Effector memory CD4-positive, alpha-beta T cell (primary cell): ENCODE measurements around the gene MAVS.

Source experiments
- DNase-seq, 3 donors: peaks; one replicate each; pipeline ENCODE4 v3.0.0-alpha.2; 2020
- H3K27ac ChIP-seq: 2 replicates; pipeline ENCODE4 v1.7.0; 2013; ENCODE audit warnings: mild to moderate bottlenecking, low read length, moderate library complexity; ENCODE audit not compliant: insufficient read depth, poor library complexity, severe bottlenecking
- H3K27me3 ChIP-seq: replicated peaks from 2 replicates; pipeline ENCODE4 v1.7.0; 2013; ENCODE audit warnings: mild to moderate bottlenecking, low read length; ENCODE audit not compliant: insufficient read depth, control insufficient read depth, poor library complexity, severe bottlenecking
- H3K36me3 ChIP-seq: 2 replicates; pipeline ENCODE4 v1.7.0; 2013; ENCODE audit warnings: mild to moderate bottlenecking, low read length, moderate library complexity; ENCODE audit not compliant: control insufficient read depth, insufficient read depth
- H3K4me1 ChIP-seq: 2 replicates; pipeline ENCODE4 v1.7.0; 2013; ENCODE audit warnings: low read length, mild to moderate bottlenecking; ENCODE audit not compliant: control insufficient read depth, insufficient read depth, poor library complexity, severe bottlenecking
- H3K4me3 ChIP-seq: 2 replicates; pipeline ENCODE4 v1.7.0; 2013; ENCODE audit warnings: low read length, low read depth, mild to moderate bottlenecking; ENCODE audit not compliant: insufficient read depth, poor library complexity, severe bottlenecking
- H3K9me3 ChIP-seq: 2 replicates; pipeline ENCODE4 v1.7.0; 2013; ENCODE audit warnings: mild to moderate bottlenecking, low read length, moderate library complexity; ENCODE audit not compliant: control insufficient read depth

Gene MAVS

GRCh38 chr20:3864518-3864917 is 17.9 kb downstream of the MAVS start:
- Histone ChIP-seq H3K9me3 (no peaks in the 10 kb centered on the region), H3K4me1 (no peaks in the 10 kb centered on the region), H3K27ac (no peak overlapping the region), H3K36me3 (peaks cover 57% of the 10 kb centered on the region), H3K4me3 (no peak overlapping the region), H3K27me3 (no peaks in the 10 kb centered on the region)
- no peak for DNase-seq

GRCh38 chr20:3865152-3865886 is 18.7 kb downstream of the MAVS start:
- H3K9me3 ChIP-seq = no peaks in the 10 kb centered on the region
- H3K4me3 ChIP-seq = no peak overlapping the region
- no peaks in the 10 kb centered on the region for H3K27me3 ChIP-seq
- H3K36me3 ChIP-seq = peaks cover 57% of the 10 kb centered on the region
- no peak for DNase-seq
- H3K27ac ChIP-seq = no peak overlapping the region
- no peaks in the 10 kb centered on the region for H3K4me1 ChIP-seq

GRCh38 chr20:3865887-3866407 is 19.3 kb downstream of the MAVS start:
- Histone ChIP-seq H3K9me3 (no peaks in the 10 kb centered on the region), H3K36me3 (peaks cover 57% of the 10 kb centered on the region), H3K4me1 (no peaks in the 10 kb centered on the region), H3K4me3 (no peak overlapping the region), H3K27ac (no peak overlapping the region), H3K27me3 (no peaks in the 10 kb centered on the region)
- no peak for DNase-seq

GRCh38 chr20:3866464-3866863 is 19.8 kb downstream of the MAVS start:
- peaks cover 53% of the 10 kb centered on the region for H3K36me3 ChIP-seq
- H3K27ac ChIP-seq = no peak overlapping the region
- no peak overlapping the region for H3K4me3 ChIP-seq

GRCh38 chr20:3867802-3868201 is 21.2 kb downstream of the MAVS start:
- Histone ChIP-seq H3K4me3 (no peak overlapping the region), H3K36me3 (peaks cover 41% of the 10 kb centered on the region), H3K27ac (no peak overlapping the region), H3K4me1 (no peaks in the 10 kb centered on the region), H3K9me3 (no peaks in the 10 kb centered on the region), H3K27me3 (no peaks in the 10 kb centered on the region)
- no peak for DNase-seq

More at GRCh38 chr20:3866464-3866863, 19.8 kb downstream of the MAVS start:
- no peaks in the 10 kb centered on the region for H3K4me1 ChIP-seq
- no peak for DNase-seq
- no peaks in the 10 kb centered on the region for H3K9me3 ChIP-seq
- no peaks in the 10 kb centered on the region for H3K27me3 ChIP-seq

- Histone ChIP-seq H3K36me3 (peaks cover 22% of the 10 kb centered on the region), H3K4me3 (no peak overlapping the region), H3K27ac (no peak overlapping the region), H3K9me3 (no peaks in the 10 kb centered on the region), H3K27me3 (no peaks in the 10 kb centered on the region), H3K4me1 (no peaks in the 10 kb centered on the region)
- DNase-seq = no peak
Observed at GRCh38 chr20:3869839-3870634, 23.4 kb downstream of the MAVS start.

GRCh38 chr20:3871550-3872265 is 25.1 kb downstream of the MAVS start:
- peaks cover 9% of the 10 kb centered on the region for H3K36me3 ChIP-seq
- no peak for DNase-seq
- no peaks in the 10 kb centered on the region for H3K9me3 ChIP-seq
- no peaks in the 10 kb centered on the region for H3K27me3 ChIP-seq
- H3K27ac ChIP-seq = no peak overlapping the region
- H3K4me3 ChIP-seq = no peak overlapping the region
- no peaks in the 10 kb centered on the region for H3K4me1 ChIP-seq

- no peak overlapping the region for H3K27ac ChIP-seq
- no peak overlapping the region for H3K4me3 ChIP-seq
- H3K27me3 ChIP-seq = no peaks in the 10 kb centered on the region
- peaks cover 3% of the 10 kb centered on the region for H3K36me3 ChIP-seq
- H3K9me3 ChIP-seq = no peaks in the 10 kb centered on the region
- no peaks in the 10 kb centered on the region for H3K4me1 ChIP-seq
- DNase-seq = no peak
Observed at GRCh38 chr20:3873507-3873906, 26.9 kb downstream of the MAVS start.

GRCh38 chr20:3874194-3874844 is 27.7 kb downstream of the MAVS start:
- Histone ChIP-seq H3K4me3 (no peak overlapping the region), H3K27ac (no peak overlapping the region), H3K4me1 (no peaks in the 10 kb centered on the region), H3K36me3 (peaks cover 3% of the 10 kb centered on the region), H3K27me3 (no peaks in the 10 kb centered on the region), H3K9me3 (no peaks in the 10 kb centered on the region)
- no peak for DNase-seq
